H9 (cell line): ENCODE data around the gene SLC46A1. TPM values are rescaled to one million over a fixed set of nuclear protein-coding genes. Genes with fewer than 3 reads are reported as not detected.

Experiments
- DNase-seq: peaks from one replicate; pipeline ENCODE4 v3.0.0-alpha.2; 2017
- H2AFZ ChIP-seq: one replicate; pipeline ENCODE4 v1.6.1; 2013; ENCODE audit warnings: mild to moderate bottlenecking, low read length, control low read depth, moderate library complexity
- H2AK5ac ChIP-seq: 2 replicates; pipeline ENCODE4 v1.6.1; 2013; ENCODE audit warnings: low read length, control low read depth, mixed read lengths; ENCODE audit not compliant: insufficient read length
- H2BK120ac ChIP-seq: one replicate; pipeline ENCODE4 v1.6.1; 2013; ENCODE audit warnings: low read depth, mild to moderate bottlenecking, low read length, control low read depth, inconsistent platforms; ENCODE audit not compliant: poor library complexity, severe bottlenecking
- H2BK12ac ChIP-seq: 2 replicates; pipeline ENCODE4 v1.6.1; 2013; ENCODE audit warnings: low read length, control low read depth, mixed read lengths, low read depth; ENCODE audit not compliant: insufficient read length
- H2BK15ac ChIP-seq: 2 replicates; pipeline ENCODE4 v1.6.1; 2013; ENCODE audit warnings: low read depth, low read length, control low read depth
- H2BK20ac ChIP-seq: one replicate; pipeline ENCODE4 v1.6.1; 2013; ENCODE audit warnings: low read depth, mild to moderate bottlenecking, low read length, control low read depth, inconsistent platforms; ENCODE audit not compliant: poor library complexity, severe bottlenecking
- H2BK5ac ChIP-seq: 2 replicates; pipeline ENCODE4 v1.6.1; 2013; ENCODE audit warnings: low read length, control low read depth, mixed read lengths; ENCODE audit not compliant: insufficient read length
- H3K14ac ChIP-seq: 2 replicates; pipeline ENCODE4 v1.6.1; 2013; ENCODE audit warnings: low read length, control low read depth; ENCODE audit not compliant: insufficient read depth
- H3K18ac ChIP-seq: 2 replicates; pipeline ENCODE4 v1.6.1; 2013; ENCODE audit warnings: low read depth, mild to moderate bottlenecking, mixed read lengths, low read length, control low read depth; ENCODE audit not compliant: insufficient read length
- H3K23ac ChIP-seq: 2 replicates; pipeline ENCODE4 v1.6.1; 2013; ENCODE audit warnings: low read length, control low read depth, mixed read lengths, low read depth; ENCODE audit not compliant: insufficient read length
- H3K23me2 ChIP-seq: 2 replicates; pipeline ENCODE4 v1.6.1; 2013; ENCODE audit warnings: low read depth, mild to moderate bottlenecking, mixed read lengths, low read length, control low read depth; ENCODE audit not compliant: insufficient read length, poor library complexity, severe bottlenecking
- H3K27ac ChIP-seq: 2 replicates; pipeline ENCODE4 v1.5.1; 2013; ENCODE audit warnings: low read length, control low read depth, mixed read lengths, low read depth; ENCODE audit not compliant: insufficient read length
- H3K27me3 ChIP-seq: 2 replicates; pipeline ENCODE4 v1.6.1; 2013; ENCODE audit warnings: low read length, control low read depth, inconsistent platforms; ENCODE audit not compliant: insufficient read depth
- H3K4ac ChIP-seq: 2 replicates; pipeline ENCODE4 v1.6.1; 2013; ENCODE audit warnings: low read depth, mild to moderate bottlenecking, control low read depth, inconsistent platforms, low read length, moderate library complexity
- H3K4me1 ChIP-seq: 2 replicates; pipeline ENCODE4 v1.6.1; 2013; ENCODE audit warnings: low read length, control low read depth, inconsistent platforms; ENCODE audit not compliant: insufficient read depth
- H3K4me2 ChIP-seq: 2 replicates; pipeline ENCODE4 v1.6.1; 2013; ENCODE audit warnings: low read length, control low read depth, mixed read lengths; ENCODE audit not compliant: insufficient read length, insufficient read depth
- H3K56ac ChIP-seq: 2 replicates; pipeline ENCODE4 v1.6.1; 2013; ENCODE audit warnings: low read depth, mild to moderate bottlenecking, mixed read lengths, low read length, control low read depth; ENCODE audit not compliant: insufficient read length
- H3K79me1 ChIP-seq: 2 replicates; pipeline ENCODE4 v1.6.1; 2013; ENCODE audit warnings: low read depth, mild to moderate bottlenecking, moderate library complexity, low read length, control low read depth, inconsistent platforms; ENCODE audit not compliant: insufficient read depth, poor library complexity, severe bottlenecking
- H3K79me2 ChIP-seq: 2 replicates; pipeline ENCODE4 v1.6.1; 2013; ENCODE audit warnings: low read length, control low read depth, inconsistent platforms; ENCODE audit not compliant: insufficient read depth
- H3K9ac ChIP-seq: 2 replicates; pipeline ENCODE4 v1.6.1; 2013; ENCODE audit warnings: low read length, control low read depth, mixed read lengths; ENCODE audit not compliant: insufficient read length; ENCODE audit errors: extremely low read depth
- H3K9me3 ChIP-seq: one replicate; pipeline ENCODE4 v1.6.1; 2013; ENCODE audit warnings: low read depth, low read length, inconsistent platforms; ENCODE audit not compliant: control insufficient read depth
- H3T11ph ChIP-seq: one replicate; pipeline ENCODE4 v1.6.1; 2013; ENCODE audit warnings: mild to moderate bottlenecking, low read length, control low read depth, inconsistent platforms
- H4K20me1 ChIP-seq: one replicate; pipeline ENCODE4 v1.6.1; 2013; ENCODE audit not compliant: control insufficient read depth, insufficient read length, insufficient read depth
- H4K5ac ChIP-seq: 2 replicates; pipeline ENCODE4 v1.6.1; 2013; ENCODE audit warnings: low read depth, mild to moderate bottlenecking, mixed read lengths, low read length, control low read depth; ENCODE audit not compliant: insufficient read length
- H4K8ac ChIP-seq: replicated peaks from 2 replicates; pipeline ENCODE4 v1.6.1; 2013; ENCODE audit warnings: low read length, control low read depth, mixed read lengths, low read depth; ENCODE audit not compliant: insufficient read length
- H4K91ac ChIP-seq: 2 replicates; pipeline ENCODE4 v1.6.1; 2013; ENCODE audit warnings: low read depth, mild to moderate bottlenecking, moderate library complexity, mixed read lengths, low read length, control low read depth; ENCODE audit not compliant: insufficient read length
- H3K27ac Mint-ChIP-seq, 3 experiments: 2 replicates in 2 of 3; 3 replicates in 1 of 3; pipeline ENCODE4 v1.8.0; 2020 to 2021; ENCODE audit warnings: mixed read lengths in 3 of 3, mild to moderate bottlenecking in 1 of 3, moderate library complexity in 1 of 3
- H3K27me3 Mint-ChIP-seq: 2 replicates; pipeline ENCODE4 v1.8.0; 2021; ENCODE audit warnings: low read depth, mild to moderate bottlenecking, moderate library complexity, mixed read lengths
- H3K36me3 Mint-ChIP-seq, 3 experiments: 2 replicates in 2 of 3; 3 replicates in 1 of 3; pipeline ENCODE4 v1.8.0; 2020 to 2021; ENCODE audit warnings: low read depth in 3 of 3, mixed read lengths in 3 of 3; ENCODE audit not compliant: insufficient read depth in 1 of 3
- H3K4me1 Mint-ChIP-seq, 2 experiments: 2 replicates each; pipeline ENCODE4 v1.8.0; 2020; ENCODE audit warnings: mixed read lengths in 2 of 2
- H3K4me3 Mint-ChIP-seq, 2 experiments: 2 replicates in 1 of 2; 3 replicates in 1 of 2; pipeline ENCODE4 v1.8.0; 2020 to 2021; ENCODE audit warnings: mild to moderate bottlenecking in 2 of 2, mixed read lengths in 2 of 2, moderate library complexity in 1 of 2
- H3K9me3 Mint-ChIP-seq, 2 experiments: 2 replicates in 1 of 2; 3 replicates in 1 of 2; pipeline ENCODE4 v1.8.0; 2020; ENCODE audit warnings: mild to moderate bottlenecking in 2 of 2, mixed read lengths in 2 of 2, moderate library complexity in 1 of 2
- WGBS: extraction: QIAGEN DNeasy Blood & Tissue Kit; methylation state at CpG from one replicate; pipeline ENCODE4 v1.1.7; 2013; ENCODE audit warnings: missing lambda C conversion rate, low lambda C conversion rate, mixed read lengths; ENCODE audit not compliant: insufficient read length; ENCODE audit errors: extremely low coverage; 5-methylcytosine and 5-hydroxymethylcytosine counted together
- total RNA-seq: library from RNA; stranded (reverse); gene quantifications from 2 replicates; pipeline ENCODE4 v1.2.1, GENCODE V29; 2021
- TF ChIP-seq, protein P1 (sequence below): fragments of 200-600 bp; sonication (generic); conservative IDR thresholded peaks from 3 replicates; pipeline ENCODE4 v1.8.0; 2021; ENCODE audit warnings: antibody characterized with exemption, mild to moderate bottlenecking

SLC46A1 gene
- total RNA-seq, 1 experiment from 2014 or later = 8.7 TPM

DNA sequence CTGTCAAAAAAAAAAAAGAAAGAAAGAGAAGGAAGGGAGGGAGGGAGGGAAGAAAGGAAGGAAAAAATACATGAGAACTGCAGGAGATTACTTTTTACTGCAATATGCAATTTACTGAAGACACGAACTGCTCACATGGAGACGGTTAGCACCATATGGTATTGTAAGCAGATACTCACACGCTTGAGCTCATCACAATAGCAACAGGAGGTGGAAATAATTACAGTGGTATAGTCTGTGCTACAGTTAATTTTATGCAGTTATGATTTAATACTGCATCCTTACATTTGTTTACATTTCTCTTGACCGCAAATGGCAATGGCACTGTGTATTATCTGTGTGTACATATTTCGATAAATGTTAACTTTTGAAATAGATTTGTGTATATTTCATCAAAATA lies 21.4 kb upstream of the SLC46A1 start:
- Mint-ChIP-seq H3K27me3 (peaks cover 21% of the 10 kb centered on the region), H3K36me3 (no peaks in the 10 kb centered on the region), H3K9me3 (no peaks in the 10 kb centered on the region), H3K4me1 (peaks cover 0 to 4% of the 10 kb centered on the region in 2 experiments; a peak in 1 of 4 replicates), H3K4me3 (no peak overlapping the region), H3K27ac (no peak overlapping the region)
- H3K79me1 ChIP-seq = no peaks in the 10 kb centered on the region
- no peak overlapping the region for H2AFZ ChIP-seq
- H2BK120ac ChIP-seq = no peak overlapping the region
- no peak overlapping the region for H3K18ac ChIP-seq
- no peak overlapping the region for H3K27ac ChIP-seq
- no peaks in the 10 kb centered on the region for H3K9me3 ChIP-seq
- no peaks in the 10 kb centered on the region for H3K23me2 ChIP-seq
- TF ChIP-seq, protein P1, sequence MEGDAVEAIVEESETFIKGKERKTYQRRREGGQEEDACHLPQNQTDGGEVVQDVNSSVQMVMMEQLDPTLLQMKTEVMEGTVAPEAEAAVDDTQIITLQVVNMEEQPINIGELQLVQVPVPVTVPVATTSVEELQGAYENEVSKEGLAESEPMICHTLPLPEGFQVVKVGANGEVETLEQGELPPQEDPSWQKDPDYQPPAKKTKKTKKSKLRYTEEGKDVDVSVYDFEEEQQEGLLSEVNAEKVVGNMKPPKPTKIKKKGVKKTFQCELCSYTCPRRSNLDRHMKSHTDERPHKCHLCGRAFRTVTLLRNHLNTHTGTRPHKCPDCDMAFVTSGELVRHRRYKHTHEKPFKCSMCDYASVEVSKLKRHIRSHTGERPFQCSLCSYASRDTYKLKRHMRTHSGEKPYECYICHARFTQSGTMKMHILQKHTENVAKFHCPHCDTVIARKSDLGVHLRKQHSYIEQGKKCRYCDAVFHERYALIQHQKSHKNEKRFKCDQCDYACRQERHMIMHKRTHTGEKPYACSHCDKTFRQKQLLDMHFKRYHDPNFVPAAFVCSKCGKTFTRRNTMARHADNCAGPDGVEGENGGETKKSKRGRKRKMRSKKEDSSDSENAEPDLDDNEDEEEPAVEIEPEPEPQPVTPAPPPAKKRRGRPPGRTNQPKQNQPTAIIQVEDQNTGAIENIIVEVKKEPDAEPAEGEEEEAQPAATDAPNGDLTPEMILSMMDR = no peak
- no peak for DNase-seq
- no peak overlapping the region for H3K4me2 ChIP-seq
- no peak overlapping the region for H3T11ph ChIP-seq
- H4K5ac ChIP-seq = no peak overlapping the region
- H2BK20ac ChIP-seq = no peak overlapping the region
- no peak overlapping the region for H4K91ac ChIP-seq
- no peaks in the 10 kb centered on the region for H3K27me3 ChIP-seq
- H3K4ac ChIP-seq = no peak overlapping the region
- no peaks in the 10 kb centered on the region for H3K4me1 ChIP-seq
- no CpG with 5 or more reads among the region's 5 CpGs for WGBS
- no peak overlapping the region for H3K23ac ChIP-seq
- no peak overlapping the region for H4K8ac ChIP-seq
- no peaks in the 10 kb centered on the region for H4K20me1 ChIP-seq
- no peak overlapping the region for H3K56ac ChIP-seq
- H3K14ac ChIP-seq = no peak overlapping the region
- H3K9ac ChIP-seq = no peak overlapping the region
- no peaks in the 10 kb centered on the region for H3K79me2 ChIP-seq
- H2BK15ac ChIP-seq = no peak overlapping the region
- no peak overlapping the region for H2AK5ac ChIP-seq
- H2BK12ac ChIP-seq = no peak overlapping the region
- H2BK5ac ChIP-seq = no peak overlapping the region
